ENCODE data around the gene LMOD2.

LMOD2 gene

GRCh38 chr7:123663200-123663599, 7.5 kb downstream of the LMOD2 start:
- no peak for TF ChIP-seq CSRNP3 (CRISPR knock-in tag; IDR thresholded peaks at IDR 0.05)
- no peak for ATAC-seq

GRCh38 chr7:123665157-123665556, 9.5 kb downstream of the LMOD2 start:
- peak; percentile 55 for ATAC-seq
- peak; percentile 42; the same call in 1 of the 2 replicates for TF ChIP-seq TOX (CRISPR knock-in tag; IDR thresholded peaks at IDR 0.05; ENCODE audit: borderline replicate concordance)
- TF ChIP-seq ISL1 (CRISPR knock-in tag; IDR thresholded peaks at IDR 0.05): no peak
- TF ChIP-seq ZNF8 (CRISPR knock-in tag; IDR thresholded peaks at IDR 0.05): no peak
- TF ChIP-seq ZNF70 (CRISPR knock-in tag; IDR thresholded peaks at IDR 0.05): no peak
- TF ChIP-seq, protein P1, sequence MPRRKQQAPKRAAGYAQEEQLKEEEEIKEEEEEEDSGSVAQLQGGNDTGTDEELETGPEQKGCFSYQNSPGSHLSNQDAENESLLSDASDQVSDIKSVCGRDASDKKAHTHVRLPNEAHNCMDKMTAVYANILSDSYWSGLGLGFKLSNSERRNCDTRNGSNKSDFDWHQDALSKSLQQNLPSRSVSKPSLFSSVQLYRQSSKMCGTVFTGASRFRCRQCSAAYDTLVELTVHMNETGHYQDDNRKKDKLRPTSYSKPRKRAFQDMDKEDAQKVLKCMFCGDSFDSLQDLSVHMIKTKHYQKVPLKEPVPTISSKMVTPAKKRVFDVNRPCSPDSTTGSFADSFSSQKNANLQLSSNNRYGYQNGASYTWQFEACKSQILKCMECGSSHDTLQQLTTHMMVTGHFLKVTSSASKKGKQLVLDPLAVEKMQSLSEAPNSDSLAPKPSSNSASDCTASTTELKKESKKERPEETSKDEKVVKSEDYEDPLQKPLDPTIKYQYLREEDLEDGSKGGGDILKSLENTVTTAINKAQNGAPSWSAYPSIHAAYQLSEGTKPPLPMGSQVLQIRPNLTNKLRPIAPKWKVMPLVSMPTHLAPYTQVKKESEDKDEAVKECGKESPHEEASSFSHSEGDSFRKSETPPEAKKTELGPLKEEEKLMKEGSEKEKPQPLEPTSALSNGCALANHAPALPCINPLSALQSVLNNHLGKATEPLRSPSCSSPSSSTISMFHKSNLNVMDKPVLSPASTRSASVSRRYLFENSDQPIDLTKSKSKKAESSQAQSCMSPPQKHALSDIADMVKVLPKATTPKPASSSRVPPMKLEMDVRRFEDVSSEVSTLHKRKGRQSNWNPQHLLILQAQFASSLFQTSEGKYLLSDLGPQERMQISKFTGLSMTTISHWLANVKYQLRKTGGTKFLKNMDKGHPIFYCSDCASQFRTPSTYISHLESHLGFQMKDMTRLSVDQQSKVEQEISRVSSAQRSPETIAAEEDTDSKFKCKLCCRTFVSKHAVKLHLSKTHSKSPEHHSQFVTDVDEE (CRISPR knock-in tag; IDR thresholded peaks at IDR 0.05): no peak

DNA sequence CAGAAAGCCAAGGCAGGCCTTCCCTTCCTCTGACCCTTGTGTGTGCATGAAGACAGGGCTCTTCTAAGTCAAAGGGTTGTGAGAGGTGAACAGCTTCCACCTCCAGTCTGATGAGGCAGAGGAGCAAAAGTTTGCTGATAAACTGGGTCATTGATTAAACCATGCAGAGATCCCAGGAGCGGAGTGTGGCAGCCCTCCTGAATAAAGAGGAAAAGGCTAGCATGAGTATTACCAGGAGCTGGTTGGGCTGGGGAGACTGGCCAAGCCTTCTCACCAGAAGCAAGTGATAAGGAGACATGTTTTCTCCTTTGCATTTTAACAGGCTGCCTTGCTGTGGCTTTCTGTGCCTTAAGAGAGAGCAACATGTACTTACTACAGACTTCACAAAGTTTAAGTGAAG, 10.2 kb downstream of the LMOD2 start:
- peak; percentile 11 for ATAC-seq
- TF ChIP-seq, protein P1 (CRISPR knock-in tag; IDR thresholded peaks at IDR 0.05): no peak
- TF ChIP-seq, protein P2, sequence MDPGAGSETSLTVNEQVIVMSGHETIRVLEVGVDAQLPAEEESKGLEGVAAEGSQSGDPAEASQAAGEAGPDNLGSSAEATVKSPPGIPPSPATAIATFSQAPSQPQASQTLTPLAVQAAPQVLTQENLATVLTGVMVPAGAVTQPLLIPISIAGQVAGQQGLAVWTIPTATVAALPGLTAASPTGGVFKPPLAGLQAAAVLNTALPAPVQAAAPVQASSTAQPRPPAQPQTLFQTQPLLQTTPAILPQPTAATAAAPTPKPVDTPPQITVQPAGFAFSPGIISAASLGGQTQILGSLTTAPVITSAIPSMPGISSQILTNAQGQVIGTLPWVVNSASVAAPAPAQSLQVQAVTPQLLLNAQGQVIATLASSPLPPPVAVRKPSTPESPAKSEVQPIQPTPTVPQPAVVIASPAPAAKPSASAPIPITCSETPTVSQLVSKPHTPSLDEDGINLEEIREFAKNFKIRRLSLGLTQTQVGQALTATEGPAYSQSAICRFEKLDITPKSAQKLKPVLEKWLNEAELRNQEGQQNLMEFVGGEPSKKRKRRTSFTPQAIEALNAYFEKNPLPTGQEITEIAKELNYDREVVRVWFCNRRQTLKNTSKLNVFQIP (CRISPR knock-in tag; IDR thresholded peaks at IDR 0.05; ENCODE audit: borderline replicate concordance, low read depth): no peak
- no peak for TF ChIP-seq CSRNP3 (CRISPR knock-in tag; IDR thresholded peaks at IDR 0.05)
- no peak for TF ChIP-seq GLIS3 (CRISPR knock-in tag; IDR thresholded peaks at IDR 0.05)
- TF ChIP-seq ZFP30 (CRISPR knock-in tag; IDR thresholded peaks at IDR 0.05): no peak
- TF ChIP-seq SNAI2 (CRISPR knock-in tag; IDR thresholded peaks at IDR 0.05): no peak
- no peak for TF ChIP-seq PATZ1 (CRISPR knock-in tag; IDR thresholded peaks at IDR 0.05; ENCODE audit: borderline replicate concordance)
- no peak for TF ChIP-seq TOX (CRISPR knock-in tag; IDR thresholded peaks at IDR 0.05; ENCODE audit: borderline replicate concordance)
- TF ChIP-seq RARB (CRISPR knock-in tag; IDR thresholded peaks at IDR 0.05): no peak
- TF ChIP-seq CSDC2 (CRISPR knock-in tag; IDR thresholded peaks at IDR 0.05): no peak
- no peak for TF ChIP-seq ESRRG (CRISPR knock-in tag; IDR thresholded peaks at IDR 0.05)

- TF ChIP-seq GLIS3 (CRISPR knock-in tag; IDR thresholded peaks at IDR 0.05): no peak
- TF ChIP-seq ISL1 (CRISPR knock-in tag; IDR thresholded peaks at IDR 0.05): peak; percentile 67
- TF ChIP-seq, protein P1 (CRISPR knock-in tag; IDR thresholded peaks at IDR 0.05): peak; percentile 76; the same call in 1 of the 2 replicates
- TF ChIP-seq CSDC2 (CRISPR knock-in tag; IDR thresholded peaks at IDR 0.05): no peak
- TF ChIP-seq RARB (CRISPR knock-in tag; IDR thresholded peaks at IDR 0.05): no peak
- no peak for TF ChIP-seq TOX (CRISPR knock-in tag; IDR thresholded peaks at IDR 0.05; ENCODE audit: borderline replicate concordance)
- ATAC-seq: peak; percentile 46
Measured at GRCh38 chr7:123666492-123666891, 10.8 kb downstream of the LMOD2 start.

Data from SK-N-SH treated with all-trans-retinoic acid at 6 μM for 48 hours (cell line).